ENCODE results near the gene JOSD1. TPM values are rescaled to one million over a fixed set of nuclear protein-coding genes. Genes with fewer than 3 reads are reported as not detected.

Gene JOSD1
- total and polyA plus RNA-seq, 9 of the 15 experiments (the other 6 are each of a cell fraction or from before 2014, with no cell fraction given), result 8.9 to 39.1 (median 30.4) TPM

DNA sequence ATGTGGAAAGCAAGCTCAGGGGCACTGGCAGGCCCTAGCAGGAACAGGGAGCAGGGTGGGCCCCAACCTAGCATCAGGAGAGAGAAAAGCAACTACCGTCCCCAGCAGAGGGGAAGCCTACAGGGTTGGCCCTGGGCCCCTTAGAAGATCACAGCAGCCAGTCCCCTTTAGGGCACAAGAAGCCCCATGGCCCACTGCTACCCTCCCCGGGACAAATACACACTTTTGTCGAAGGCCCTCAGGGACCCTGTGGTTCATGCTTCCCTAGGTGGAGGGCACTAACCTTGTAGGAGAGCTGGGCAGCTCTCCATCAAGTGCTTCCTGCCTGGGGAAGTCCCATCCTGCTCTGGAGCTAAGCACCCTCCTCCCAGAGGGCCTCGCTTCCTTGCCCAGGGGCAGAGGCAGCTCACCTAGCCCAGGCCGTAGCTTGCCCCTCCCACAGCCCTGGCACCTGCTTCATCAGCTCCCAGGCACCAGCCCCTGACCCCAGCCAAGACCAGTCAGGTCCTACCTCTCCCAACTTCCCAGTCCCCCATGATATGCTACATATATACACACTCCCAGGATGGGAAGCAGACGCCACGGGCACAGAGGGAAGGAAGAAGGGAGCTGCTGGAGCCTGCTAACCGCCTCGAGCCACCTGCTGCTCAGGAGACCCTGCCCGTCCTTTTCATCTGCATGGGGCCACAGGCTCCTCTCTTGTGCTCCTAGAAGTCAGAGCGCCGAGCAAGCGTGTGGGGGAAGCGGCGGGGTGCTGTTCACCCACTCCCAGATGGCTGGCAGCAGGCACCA, 34.9 kb upstream of the JOSD1 start (continued):
- no peak for TF ChIP-seq GABPB1 (CRISPR knock-in tag; IDR thresholded peaks at IDR 0.05)
- no peak for TF ChIP-seq ZNF212 (CRISPR knock-in tag; IDR thresholded peaks at IDR 0.05)
- TF ChIP-seq RBM22 (IDR thresholded peaks at IDR 0.05; ENCODE audit: low read depth, low read length, poor library complexity, severe bottlenecking), result peak; percentile 52
- TF ChIP-seq, protein P1, sequence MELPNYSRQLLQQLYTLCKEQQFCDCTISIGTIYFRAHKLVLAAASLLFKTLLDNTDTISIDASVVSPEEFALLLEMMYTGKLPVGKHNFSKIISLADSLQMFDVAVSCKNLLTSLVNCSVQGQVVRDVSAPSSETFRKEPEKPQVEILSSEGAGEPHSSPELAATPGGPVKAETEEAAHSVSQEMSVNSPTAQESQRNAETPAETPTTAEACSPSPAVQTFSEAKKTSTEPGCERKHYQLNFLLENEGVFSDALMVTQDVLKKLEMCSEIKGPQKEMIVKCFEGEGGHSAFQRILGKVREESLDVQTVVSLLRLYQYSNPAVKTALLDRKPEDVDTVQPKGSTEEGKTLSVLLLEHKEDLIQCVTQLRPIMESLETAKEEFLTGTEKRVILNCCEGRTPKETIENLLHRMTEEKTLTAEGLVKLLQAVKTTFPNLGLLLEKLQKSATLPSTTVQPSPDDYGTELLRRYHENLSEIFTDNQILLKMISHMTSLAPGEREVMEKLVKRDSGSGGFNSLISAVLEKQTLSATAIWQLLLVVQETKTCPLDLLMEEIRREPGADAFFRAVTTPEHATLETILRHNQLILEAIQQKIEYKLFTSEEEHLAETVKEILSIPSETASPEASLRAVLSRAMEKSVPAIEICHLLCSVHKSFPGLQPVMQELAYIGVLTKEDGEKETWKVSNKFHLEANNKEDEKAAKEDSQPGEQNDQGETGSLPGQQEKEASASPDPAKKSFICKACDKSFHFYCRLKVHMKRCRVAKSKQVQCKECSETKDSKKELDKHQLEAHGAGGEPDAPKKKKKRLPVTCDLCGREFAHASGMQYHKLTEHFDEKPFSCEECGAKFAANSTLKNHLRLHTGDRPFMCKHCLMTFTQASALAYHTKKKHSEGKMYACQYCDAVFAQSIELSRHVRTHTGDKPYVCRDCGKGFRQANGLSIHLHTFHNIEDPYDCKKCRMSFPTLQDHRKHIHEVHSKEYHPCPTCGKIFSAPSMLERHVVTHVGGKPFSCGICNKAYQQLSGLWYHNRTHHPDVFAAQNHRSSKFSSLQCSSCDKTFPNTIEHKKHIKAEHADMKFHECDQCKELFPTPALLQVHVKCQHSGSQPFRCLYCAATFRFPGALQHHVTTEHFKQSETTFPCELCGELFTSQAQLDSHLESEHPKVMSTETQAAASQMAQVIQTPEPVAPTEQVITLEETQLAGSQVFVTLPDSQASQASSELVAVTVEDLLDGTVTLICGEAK (IDR thresholded peaks at IDR 0.05), result no peak
- TF ChIP-seq, protein P1 (CRISPR knock-in tag; IDR thresholded peaks at IDR 0.05), result no peak
- TF ChIP-seq, protein P2, sequence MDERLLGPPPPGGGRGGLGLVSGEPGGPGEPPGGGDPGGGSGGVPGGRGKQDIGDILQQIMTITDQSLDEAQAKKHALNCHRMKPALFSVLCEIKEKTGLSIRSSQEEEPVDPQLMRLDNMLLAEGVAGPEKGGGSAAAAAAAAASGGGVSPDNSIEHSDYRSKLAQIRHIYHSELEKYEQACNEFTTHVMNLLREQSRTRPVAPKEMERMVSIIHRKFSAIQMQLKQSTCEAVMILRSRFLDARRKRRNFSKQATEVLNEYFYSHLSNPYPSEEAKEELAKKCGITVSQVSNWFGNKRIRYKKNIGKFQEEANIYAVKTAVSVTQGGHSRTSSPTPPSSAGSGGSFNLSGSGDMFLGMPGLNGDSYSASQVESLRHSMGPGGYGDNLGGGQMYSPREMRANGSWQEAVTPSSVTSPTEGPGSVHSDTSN (CRISPR knock-in tag; IDR thresholded peaks at IDR 0.05; ENCODE audit: low read depth), result no peak
- TF ChIP-seq, protein P2 (tag; conservative IDR thresholded peaks at IDR 0.05; ENCODE audit: low read depth), result no peak
- no peak for TF ChIP-seq KLF16 (IDR thresholded peaks at IDR 0.05)
- TF ChIP-seq, protein P3, sequence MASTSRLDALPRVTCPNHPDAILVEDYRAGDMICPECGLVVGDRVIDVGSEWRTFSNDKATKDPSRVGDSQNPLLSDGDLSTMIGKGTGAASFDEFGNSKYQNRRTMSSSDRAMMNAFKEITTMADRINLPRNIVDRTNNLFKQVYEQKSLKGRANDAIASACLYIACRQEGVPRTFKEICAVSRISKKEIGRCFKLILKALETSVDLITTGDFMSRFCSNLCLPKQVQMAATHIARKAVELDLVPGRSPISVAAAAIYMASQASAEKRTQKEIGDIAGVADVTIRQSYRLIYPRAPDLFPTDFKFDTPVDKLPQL (IDR thresholded peaks at IDR 0.05; ENCODE audit: extremely low read depth, insufficient read length), result no peak
- TF ChIP-seq, protein P4, sequence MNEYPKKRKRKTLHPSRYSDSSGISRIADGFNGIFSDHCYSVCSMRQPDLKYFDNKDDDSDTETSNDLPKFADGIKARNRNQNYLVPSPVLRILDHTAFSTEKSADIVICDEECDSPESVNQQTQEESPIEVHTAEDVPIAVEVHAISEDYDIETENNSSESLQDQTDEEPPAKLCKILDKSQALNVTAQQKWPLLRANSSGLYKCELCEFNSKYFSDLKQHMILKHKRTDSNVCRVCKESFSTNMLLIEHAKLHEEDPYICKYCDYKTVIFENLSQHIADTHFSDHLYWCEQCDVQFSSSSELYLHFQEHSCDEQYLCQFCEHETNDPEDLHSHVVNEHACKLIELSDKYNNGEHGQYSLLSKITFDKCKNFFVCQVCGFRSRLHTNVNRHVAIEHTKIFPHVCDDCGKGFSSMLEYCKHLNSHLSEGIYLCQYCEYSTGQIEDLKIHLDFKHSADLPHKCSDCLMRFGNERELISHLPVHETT (CRISPR knock-in tag; conservative IDR thresholded peaks at IDR 0.05 in 1 of 2, IDR thresholded peaks at IDR 0.05 in 1 of 2), result no peak
- TF ChIP-seq POLR2AphosphoS2 (IDR thresholded peaks at IDR 0.05; ENCODE audit: low read length), result peak; percentile 74; the same call in 1 of the 2 replicates
- TF ChIP-seq RFX5 (IDR thresholded peaks at IDR 0.05; ENCODE audit: low read depth, low read length), result no peak
- TF ChIP-seq ZNF436 (CRISPR knock-in tag; IDR thresholded peaks at IDR 0.05), result no peak

Measured in K562 (cell line).